ENCODE data around the gene RPL14.

Gene RPL14

DNA sequence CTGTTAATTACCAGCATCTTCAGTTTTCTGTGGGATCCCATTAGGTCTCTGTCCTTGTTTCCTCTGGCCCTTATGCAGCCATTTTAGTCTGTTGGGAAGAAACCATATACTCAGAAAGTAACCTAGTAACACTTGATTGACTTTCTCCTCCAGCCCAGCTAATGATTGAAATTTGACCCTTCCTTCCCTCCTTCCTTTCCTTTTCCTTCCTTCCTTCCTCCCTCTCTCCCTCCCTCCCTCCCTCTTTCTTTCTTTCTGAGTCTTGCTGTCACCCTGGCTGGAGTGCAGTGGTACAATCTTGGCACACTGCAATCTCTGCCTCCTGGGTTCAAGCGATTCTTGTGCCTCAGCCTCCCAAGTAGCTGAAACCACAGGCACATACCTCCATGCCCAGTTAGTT, 42.8 kb downstream of the RPL14 start:
- Histone ChIP-seq H3K4me3 (no peak overlapping the region), H3K4me2 (no peak overlapping the region), H3K9ac (no peak overlapping the region), H4K20me1 (no peaks in the 10 kb centered on the region), H3K27ac (no peak overlapping the region), H3K27me3 (peaks cover 0 to 3% (median 0%) of the 10 kb centered on the region in 11 experiments; a peak in 4 of 22 replicates), H3K4me1 (no peaks in the 10 kb centered on the region), H3K36me3 (0 out of 22 replicates have a peak, but pooled peaks cover 0 to 4% (median 0%) of the 10 kb centered on the region in 11 experiments), H3K9me3 (replicated peaks in 1 of 11) (peaks cover 0 to 9% (median 0%) of the 10 kb centered on the region in 11 experiments; a peak in 3 of 22 replicates)
- no peak for TF ChIP-seq Cebpa-rat (IDR thresholded peaks at IDR 0.05)

GRCh38 chr3:40502034-40502433, 44.9 kb downstream of the RPL14 start:
- no peak for TF ChIP-seq Cebpa-rat (IDR thresholded peaks at IDR 0.05)
- H3K36me3 ChIP-seq, result 0 out of 22 replicates have a peak, but pooled peaks cover 0 to 4% (median 0%) of the 10 kb centered on the region in 11 experiments
- H3K9ac ChIP-seq, result no peak overlapping the region
- peaks cover 8 to 18% (median 13%) of the 10 kb centered on the region in 11 experiments; a peak in 21 of 22 replicates for H3K27me3 ChIP-seq
- H3K4me3 ChIP-seq, result no peak overlapping the region
- no peak overlapping the region for H3K4me2 ChIP-seq
- no peaks in the 10 kb centered on the region for H4K20me1 ChIP-seq
- peaks cover 0 to 19% (median 8%) of the 10 kb centered on the region in 11 experiments; a peak in 18 of 22 replicates for H3K9me3 ChIP-seq (replicated peaks in 1 of 11)
- H3K27ac ChIP-seq, result no peak overlapping the region
- peaks cover 0 to 7% (median 5%) of the 10 kb centered on the region in 10 experiments; a peak in 10 of 20 replicates for H3K4me1 ChIP-seq

DNA sequence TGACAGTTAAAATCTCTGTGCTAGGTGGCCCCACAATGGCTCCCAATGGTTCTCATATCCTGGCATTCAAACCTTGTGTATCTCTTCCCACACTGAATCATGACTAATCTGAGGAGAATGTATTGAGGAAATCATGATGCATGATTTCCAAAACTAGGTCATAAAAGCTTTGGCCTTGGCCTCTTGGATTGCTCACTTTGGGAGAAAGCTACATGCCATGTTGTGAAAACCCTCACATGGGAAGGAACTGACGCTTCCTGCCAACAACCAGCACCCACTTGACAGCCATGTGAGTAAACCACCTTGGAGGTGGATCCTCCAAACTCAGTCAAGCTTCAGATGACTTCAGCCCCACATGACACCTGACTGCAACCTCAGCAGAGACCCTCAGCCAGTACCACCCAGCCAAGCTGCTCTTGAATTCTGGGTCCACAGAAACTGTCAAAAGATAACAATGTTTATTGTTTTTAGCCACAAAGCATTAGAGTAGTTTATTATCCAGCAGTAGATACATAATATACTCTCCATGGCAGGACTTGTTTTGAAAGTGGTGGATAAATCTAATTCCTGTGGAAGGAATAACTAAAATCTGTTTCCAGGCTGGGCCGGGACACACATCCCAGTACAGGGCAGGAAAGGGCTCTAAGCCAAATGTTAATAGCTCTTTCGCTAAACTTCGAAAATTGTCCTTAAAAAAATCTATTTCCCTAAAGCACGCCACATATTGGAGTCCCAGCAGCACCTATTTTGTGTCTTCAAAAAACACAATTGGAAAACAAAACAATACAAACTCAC, 47.7 kb downstream of the RPL14 start:
- H3K27me3 ChIP-seq, result peaks cover 8 to 18% (median 13%) of the 10 kb centered on the region in 11 experiments; a peak in 21 of 22 replicates
- H3K9ac ChIP-seq, result no peak overlapping the region
- H3K9me3 ChIP-seq (replicated peaks in 1 of 11), result peaks cover 0 to 19% (median 8%) of the 10 kb centered on the region in 11 experiments; a peak in 18 of 22 replicates
- TF ChIP-seq Cebpa-rat (IDR thresholded peaks at IDR 0.05), result no peak
- peaks cover 0 to 7% (median 5%) of the 10 kb centered on the region in 10 experiments; a peak in 10 of 20 replicates for H3K4me1 ChIP-seq
- no peak overlapping the region for H3K4me2 ChIP-seq
- 0 out of 22 replicates have a peak, but pooled peaks cover 0 to 4% (median 0%) of the 10 kb centered on the region in 11 experiments for H3K36me3 ChIP-seq
- no peaks in the 10 kb centered on the region for H4K20me1 ChIP-seq
- H3K27ac ChIP-seq, result no peak overlapping the region
- H3K4me3 ChIP-seq, result no peak overlapping the region

- Histone ChIP-seq H3K27ac (no peak within 1 kb of the TSS), H3K4me1 (peaks cover 0 to 7% (median 5%) of the 10 kb centered on the region in 10 experiments; a peak in 10 of 20 replicates), H3K9me3 (replicated peaks in 1 of 11) (peaks cover 0 to 19% (median 8%) of the 10 kb centered on the region in 11 experiments; a peak in 18 of 22 replicates), H3K27me3 (peaks cover 8 to 18% (median 13%) of the 10 kb centered on the region in 11 experiments; a peak in 21 of 22 replicates), H3K36me3 (peaks cover 0 to 4% (median 0%) of the 10 kb centered on the region in 11 experiments; a peak in 1 of 22 replicates), H3K4me2 (peak within 1 kb of the TSS; percentile 64 to 83 (median 74)), H4K20me1 (no peaks in the 10 kb centered on the region), H3K4me3 (peak within 1 kb of the TSS; percentile 33 to 63 (median 46); a peak in 19 of 20 replicates), H3K9ac (peak within 1 kb of the TSS in 1 of 11 experiments; percentile 12; a peak in 1 of 22 replicates)
- no peak for TF ChIP-seq Cebpa-rat (IDR thresholded peaks at IDR 0.05)
Observed at GRCh38 chr3:40505599-40506462, 48.7 kb downstream of the RPL14 start, which contains the start of gene ZNF620. Gene ZNF620, plus strand, starts transcription at chr3:40506039. Its CDS starts 314 bp downstream, at chr3:40506353.

DNA sequence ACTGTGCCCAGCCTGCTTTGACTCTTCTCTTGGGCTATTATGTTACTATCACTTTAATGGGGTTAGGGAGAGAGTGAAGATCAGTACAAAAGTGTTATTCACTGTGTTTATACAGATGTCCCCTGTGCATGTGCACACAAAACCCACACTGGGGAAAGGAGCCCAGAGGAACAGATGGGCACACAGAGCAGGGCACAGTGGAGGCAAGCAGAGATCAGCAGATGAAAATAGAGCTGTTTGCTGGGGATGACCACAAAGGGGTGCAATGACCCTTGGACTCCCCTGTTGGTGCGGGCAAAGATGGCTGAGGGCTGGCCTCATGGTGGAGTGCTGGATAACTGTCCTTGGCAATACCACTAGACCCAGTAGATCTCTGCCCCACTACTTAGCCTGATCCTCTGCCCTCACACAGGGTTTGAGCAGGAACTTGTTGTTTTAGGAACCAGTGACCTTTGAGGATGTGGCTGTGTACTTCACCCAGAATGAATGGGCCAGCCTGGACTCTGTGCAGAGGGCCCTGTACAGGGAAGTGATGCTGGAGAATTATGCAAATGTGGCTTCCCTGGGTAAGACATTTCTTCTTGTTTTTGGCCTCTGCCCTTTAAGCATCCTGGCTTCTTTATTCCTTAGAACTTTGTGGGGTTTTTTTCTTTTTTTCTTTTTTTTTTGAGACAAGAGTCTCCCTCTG, 54.0 kb downstream of the RPL14 start:
- Histone ChIP-seq H3K9me3 (replicated peaks in 1 of 11) (no peaks in the 10 kb centered on the region; a peak in 1 of 22 replicates), H3K27me3 (peaks cover 0 to 7% (median 0%) of the 10 kb centered on the region in 11 experiments; a peak in 4 of 22 replicates), H4K20me1 (no peaks in the 10 kb centered on the region), H3K36me3 (no peaks in the 10 kb centered on the region; a peak in 1 of 22 replicates), H3K4me1 (no peaks in the 10 kb centered on the region), H3K9ac (no peak overlapping the region), H3K4me2 (no peak overlapping the region), H3K27ac (no peak overlapping the region), H3K4me3 (no peak overlapping the region)
- TF ChIP-seq Cebpa-rat (IDR thresholded peaks at IDR 0.05), result no peak

DNA sequence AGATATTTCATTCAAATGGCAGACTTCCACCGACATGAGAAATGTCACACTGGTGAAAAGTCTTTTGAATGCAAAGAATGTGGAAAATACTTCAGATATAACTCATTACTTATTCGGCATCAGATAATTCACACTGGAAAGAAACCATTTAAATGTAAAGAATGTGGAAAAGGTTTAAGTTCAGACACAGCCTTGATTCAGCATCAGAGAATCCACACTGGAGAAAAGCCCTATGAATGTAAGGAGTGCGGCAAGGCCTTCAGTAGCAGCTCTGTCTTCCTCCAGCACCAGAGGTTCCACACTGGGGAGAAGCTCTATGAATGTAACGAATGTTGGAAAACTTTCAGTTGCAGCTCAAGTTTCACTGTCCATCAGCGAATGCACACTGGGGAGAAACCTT, 59.1 kb downstream of the RPL14 start:
- H3K27me3 ChIP-seq, result no peaks in the 10 kb centered on the region
- no peaks in the 10 kb centered on the region; a peak in 1 of 22 replicates for H3K9me3 ChIP-seq (replicated peaks in 1 of 11)
- no peaks in the 10 kb centered on the region; a peak in 1 of 22 replicates for H3K36me3 ChIP-seq
- no peak overlapping the region for H3K4me3 ChIP-seq
- no peak overlapping the region for H3K9ac ChIP-seq
- H3K4me1 ChIP-seq, result no peaks in the 10 kb centered on the region
- no peak overlapping the region for H3K4me2 ChIP-seq
- H3K27ac ChIP-seq, result no peak overlapping the region
- H4K20me1 ChIP-seq, result no peaks in the 10 kb centered on the region
- no peak for TF ChIP-seq Cebpa-rat (IDR thresholded peaks at IDR 0.05)

DNA sequence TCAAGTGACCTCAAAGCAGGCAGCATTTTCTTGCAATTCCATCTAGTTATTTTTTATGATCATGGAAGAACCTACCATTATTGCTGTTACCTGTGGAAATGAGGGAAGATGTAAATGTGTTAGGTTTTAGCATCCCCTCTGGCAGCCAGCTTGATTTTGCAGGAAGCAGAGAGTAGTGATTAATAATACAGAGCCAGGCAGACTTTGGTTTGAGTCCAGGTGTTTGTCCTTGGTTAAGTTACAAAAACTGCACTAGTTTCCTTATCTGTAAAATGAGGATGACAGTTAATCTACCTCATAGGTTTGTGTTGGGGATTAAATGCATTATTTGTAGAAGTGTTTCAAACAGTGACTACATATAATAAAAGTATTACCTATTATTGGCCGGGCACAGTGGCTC, 60.9 kb downstream of the RPL14 start:
- Histone ChIP-seq H3K4me3 (no peak overlapping the region), H3K36me3 (no peaks in the 10 kb centered on the region; a peak in 1 of 22 replicates), H3K4me1 (no peaks in the 10 kb centered on the region), H3K9me3 (replicated peaks in 1 of 11) (no peaks in the 10 kb centered on the region; a peak in 1 of 22 replicates), H4K20me1 (no peaks in the 10 kb centered on the region), H3K4me2 (no peak overlapping the region), H3K27ac (no peak overlapping the region), H3K27me3 (no peaks in the 10 kb centered on the region), H3K9ac (no peak overlapping the region)
- TF ChIP-seq Cebpa-rat (IDR thresholded peaks at IDR 0.05), result no peak

All from BLaER1 treated with 17β-estradiol and CSF1 and Interleukin-3, amounts not matched to agents 10 nM and 100 nM (cell line).